HG02571 (cell line): ENCODE data around the gene MYOG.

Experiments
- ATAC-seq: cut with Tn5 transposase; IDR thresholded peaks from one replicate; pipeline ENCODE4 v1.9.1; 2021; ENCODE audit warnings: mild to moderate bottlenecking, moderate library complexity; ENCODE audit not compliant: unreplicated experiment

Gene MYOG

GRCh38 chr1:203073469-203073868 lies 12.3 kb downstream of the MYOG start:
- ATAC-seq: no peak

DNA sequence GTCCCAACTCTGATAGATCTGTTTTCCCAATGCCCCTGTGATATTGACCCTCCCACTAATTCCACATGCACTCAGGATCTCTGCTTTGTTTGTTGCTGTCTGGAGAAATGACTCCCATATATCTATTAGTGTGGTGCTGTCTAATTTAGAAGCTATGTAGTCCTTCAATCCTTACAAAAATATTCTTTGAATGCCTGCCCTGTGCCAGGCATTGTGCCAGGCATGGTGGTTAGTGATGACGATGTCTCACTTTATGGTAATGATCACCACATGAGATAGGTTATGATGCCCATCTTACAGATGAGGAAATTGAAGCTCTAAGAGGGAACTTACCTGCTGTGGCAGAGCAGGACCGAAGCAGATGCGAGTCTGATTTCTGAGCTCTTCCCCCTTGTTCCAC lies 12.9 kb downstream of the MYOG start:
- no peak for ATAC-seq

DNA sequence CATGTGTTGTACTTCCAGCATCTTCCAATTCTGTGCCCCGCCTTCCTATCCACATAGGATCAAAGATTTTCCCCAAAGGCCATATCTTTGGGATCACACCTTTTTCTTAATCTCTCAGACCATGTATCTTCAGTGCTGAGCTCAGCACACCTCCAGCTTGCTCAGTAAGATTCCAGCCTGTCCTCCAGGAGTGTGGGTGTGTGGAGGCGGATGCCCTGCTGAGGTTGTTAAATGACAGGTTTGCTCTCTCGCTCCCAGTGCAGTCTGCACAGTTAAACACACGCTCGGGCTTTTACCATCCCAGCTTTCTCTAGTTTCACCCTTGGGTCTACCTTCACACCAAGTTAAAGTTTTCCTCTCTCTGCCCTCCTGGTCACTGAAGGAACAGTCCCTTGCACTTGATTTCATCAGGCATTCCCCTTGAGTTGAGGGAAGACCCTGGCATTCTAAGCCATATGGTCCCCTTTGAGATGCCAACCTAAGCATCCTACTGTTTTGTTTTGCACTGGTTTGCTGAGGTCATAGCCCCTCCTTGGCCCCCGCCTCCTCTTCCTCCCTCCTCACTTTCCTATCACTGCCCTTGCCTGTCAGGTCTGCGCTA lies 13.7 kb downstream of the MYOG start:
- ATAC-seq: no peak

DNA sequence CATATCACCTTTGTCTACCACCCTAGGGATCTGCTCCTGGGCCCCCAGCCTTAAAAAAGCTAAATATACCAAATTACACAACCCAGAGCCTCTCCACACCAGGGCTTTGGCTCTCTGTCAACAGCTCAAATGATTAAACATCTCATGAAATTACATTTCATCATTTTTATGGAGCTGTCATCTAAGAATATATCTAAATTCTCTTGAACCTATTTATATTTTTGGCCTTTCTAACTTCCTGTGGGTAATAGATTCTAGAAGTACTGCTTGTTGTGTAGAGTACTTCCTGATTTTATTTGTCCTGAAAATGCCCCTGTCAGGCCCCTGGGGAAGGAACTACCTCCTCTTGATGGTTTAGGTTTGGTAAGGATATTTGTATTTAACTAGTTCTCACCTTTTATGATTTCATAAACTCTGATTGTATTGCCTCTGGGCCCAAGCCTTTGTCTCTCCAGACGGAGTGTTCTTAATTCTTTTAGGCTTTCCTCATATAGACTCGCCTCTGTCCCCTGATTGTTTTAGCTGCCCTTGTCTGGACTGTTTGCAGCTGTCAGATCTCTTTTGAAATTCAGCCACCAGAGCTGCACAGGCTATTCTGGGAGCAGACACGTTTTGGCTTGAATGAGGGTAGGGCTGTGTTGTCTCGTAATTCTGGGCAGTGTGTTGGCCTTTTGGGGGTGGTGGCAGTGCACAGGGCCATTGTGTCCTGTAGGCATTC lies 16.6 kb downstream of the MYOG start:
- no peak for ATAC-seq

DNA sequence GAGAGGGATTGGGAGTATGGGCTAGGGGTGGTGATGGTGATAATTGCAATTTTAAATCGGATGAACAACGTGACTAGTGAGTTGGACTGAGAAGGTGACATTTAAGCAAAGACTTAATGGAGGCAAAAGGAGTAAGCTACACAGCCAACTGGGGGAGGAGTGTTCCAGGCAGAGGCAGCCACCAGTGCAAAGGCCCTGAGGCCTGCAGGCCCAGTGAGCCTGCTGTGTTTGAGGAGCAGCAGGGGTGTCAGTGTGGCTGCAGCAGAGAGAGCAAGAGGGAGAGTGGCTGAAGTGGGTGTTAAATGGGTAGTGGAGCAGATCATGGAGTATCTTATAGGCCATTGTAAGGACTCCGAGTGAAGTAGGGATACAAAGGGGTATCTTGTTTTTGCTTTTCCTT lies 18.8 kb downstream of the MYOG start:
- ATAC-seq: no peak

DNA sequence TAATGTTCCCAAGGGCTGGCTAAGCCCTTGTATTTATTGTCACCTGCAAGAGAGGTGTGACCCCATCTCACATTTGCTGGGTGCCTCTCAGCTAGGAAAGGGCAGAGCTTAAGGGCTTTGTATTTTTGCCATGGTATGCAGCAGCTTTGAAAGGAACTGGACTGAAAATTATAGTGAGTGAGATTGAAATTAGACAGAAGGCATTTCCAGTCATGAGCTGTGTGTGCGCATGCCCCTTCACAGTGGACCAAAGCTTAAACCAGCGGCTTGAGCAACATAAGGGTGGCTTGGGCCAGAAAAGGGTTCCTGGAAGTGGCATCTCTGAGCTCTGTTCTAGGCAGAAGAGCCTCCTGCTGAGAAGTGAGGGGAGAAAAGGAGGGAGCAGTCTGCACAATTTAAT lies 19.8 kb downstream of the MYOG start:
- ATAC-seq: no peak

DNA sequence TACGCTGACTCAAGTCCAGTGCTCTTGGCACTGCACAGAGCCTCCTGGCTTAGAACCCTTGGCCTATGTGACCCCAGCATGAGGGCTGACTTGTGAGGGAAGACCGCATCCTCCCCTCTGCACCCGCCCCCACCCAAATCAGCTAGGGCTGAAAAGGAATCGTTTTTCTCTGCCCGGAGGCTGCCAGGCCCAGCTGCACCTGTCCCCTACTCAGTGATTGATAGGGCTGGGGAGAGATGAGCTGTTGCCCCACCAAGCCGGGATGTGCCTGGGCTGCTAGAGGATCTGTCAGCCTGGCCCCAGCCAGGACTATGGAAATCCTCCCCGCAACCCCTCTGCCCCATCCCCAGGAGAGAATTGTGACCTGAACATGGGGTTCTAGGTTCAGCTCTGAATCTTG lies 20.6 kb downstream of the MYOG start:
- ATAC-seq: no peak

DNA sequence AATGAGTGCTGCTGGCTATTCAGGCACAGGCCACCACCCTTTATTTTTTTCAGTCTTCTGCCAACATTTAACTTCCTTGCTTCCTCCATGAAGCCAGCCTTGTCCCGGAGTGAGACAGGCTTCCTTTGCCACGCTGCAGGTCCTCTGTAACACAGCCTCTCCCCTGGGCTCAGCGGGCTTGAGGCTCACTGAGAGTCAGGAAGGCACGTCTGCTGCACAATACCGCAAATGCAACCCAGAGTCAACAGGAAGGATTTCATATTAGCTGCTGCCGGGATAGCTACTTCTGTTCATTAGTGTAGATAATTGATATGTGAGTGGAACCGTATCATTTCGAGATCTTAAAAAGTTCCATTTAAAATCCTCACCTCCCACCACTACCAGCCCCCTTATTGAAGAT lies 22.5 kb downstream of the MYOG start:
- no peak for ATAC-seq

DNA sequence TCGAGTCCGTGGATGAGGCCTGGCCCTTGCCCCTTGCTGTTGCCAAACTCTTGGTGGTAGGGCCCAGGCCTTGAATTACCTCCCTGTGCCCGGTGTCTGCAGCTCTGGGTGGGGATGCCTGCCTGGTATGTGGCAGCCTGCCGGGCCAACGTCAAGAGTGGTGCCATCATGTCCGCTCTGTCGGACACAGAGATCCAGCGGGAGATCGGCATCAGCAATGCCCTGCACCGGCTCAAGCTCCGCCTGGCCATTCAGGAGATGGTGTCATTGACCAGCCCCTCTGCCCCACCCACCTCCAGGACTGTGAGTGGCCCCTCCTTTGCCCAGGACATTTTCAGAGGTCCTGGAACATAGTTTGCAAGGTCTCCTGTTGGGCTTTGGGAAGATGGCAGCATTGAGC lies 25.7 kb downstream of the MYOG start:
- ATAC-seq: no peak

DNA sequence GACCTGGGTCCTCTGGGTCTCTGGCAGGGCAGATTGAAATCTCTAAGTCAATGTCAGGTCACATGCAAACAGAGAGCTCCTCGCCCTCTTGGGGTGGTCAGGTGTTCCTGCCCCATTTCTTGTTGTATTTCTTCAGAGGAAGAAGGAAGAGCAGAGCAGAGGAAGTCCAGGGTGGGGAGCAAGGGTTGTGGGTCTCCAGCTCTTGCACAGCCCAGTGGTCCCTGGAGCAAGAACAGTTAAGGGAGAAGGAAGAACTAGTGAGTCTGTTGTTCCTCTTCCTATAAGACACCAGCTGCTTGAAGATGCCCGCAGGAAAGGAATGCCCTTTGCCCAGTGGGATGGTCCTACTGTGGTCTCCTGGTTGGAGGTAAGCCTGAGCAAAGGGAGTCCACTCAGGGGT lies 26.3 kb downstream of the MYOG start:
- no peak for ATAC-seq

DNA sequence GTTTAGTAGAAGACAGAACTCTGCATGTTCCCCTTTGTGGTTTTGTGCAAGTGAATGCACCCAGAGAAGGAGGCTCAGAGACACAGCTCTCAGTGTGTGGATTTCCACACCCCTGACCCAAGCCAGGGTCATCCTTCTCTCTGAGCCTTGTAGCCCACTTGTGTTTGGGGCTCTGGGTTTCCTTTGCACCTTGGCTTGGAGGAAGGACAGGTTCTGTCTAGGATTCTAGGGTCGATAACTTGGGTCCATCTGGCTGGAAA lies 27.2 kb downstream of the MYOG start:
- ATAC-seq: no peak

DNA sequence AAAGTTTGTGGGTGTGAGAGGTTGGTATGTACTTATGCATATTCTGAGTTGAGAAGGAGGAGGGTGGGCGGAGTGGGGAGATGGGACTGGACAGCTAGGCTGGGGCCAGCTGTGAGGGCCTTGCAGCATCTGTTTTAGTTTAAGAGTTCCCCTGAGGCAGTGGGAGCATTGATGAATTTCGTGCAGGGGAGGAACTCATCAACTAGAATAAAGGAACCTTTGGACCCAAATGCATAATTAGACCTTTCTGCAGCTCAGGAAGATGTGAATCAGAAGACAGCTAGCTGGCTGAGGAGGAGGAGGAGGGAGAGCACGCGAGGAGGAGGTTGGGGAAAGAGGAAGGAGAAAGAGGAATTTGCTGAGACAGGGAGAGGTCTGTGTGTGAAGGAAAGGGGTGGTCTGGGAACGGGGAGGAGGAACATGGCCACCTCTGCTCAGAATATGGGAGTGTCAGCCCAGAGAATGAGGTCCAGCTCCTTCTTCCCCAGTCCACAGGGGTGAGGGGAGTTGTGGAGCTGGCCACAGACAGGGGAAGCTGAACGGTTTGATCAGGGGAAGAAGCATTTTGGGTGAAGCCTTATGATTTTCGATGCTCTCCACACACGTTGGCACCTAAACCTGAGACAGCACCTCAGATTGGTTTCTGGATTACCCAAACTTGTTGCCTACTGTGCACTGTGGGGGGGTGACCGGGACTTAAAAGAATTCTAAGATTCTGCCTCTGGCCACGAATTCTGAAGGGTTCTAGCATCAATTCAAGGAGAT lies 27.7 kb downstream of the MYOG start:
- ATAC-seq: no peak

- ATAC-seq: no peak
Measured at GRCh38 chr1:203056516-203056915, 29.3 kb downstream of the MYOG start.

GRCh38 chr1:203056012-203056411 lies 29.8 kb downstream of the MYOG start:
- no peak for ATAC-seq

DNA sequence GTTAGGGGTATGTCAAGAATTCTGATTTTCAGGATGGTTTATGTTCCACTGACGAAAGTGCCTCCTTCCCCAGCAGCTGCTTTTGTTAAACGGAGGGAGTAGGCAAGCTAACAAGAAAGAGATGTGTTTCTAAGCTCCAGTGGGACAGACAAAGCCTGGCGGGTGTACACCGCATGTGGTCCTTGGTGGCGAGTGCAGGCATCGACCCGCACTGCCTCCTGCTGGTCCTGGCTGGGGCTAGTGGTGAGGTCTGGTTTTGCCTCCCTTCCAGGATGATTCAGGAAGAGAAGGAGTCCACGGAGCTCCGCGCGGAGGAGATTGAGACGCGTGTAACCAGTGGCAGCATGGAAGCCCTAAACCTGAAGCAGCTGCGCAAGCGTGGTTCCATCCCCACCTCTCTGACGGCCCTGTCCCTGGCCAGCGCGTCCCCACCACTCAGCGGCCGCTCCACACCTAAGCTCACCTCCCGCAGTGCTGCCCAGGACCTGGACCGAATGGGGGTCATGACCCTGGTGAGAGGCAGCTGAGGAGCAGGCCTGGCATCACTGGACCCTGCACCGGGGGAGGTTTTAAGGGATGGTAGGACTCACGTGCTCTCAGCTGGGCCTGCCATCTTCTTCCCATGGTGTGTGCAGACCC lies 30.5 kb downstream of the MYOG start:
- ATAC-seq: no peak

DNA sequence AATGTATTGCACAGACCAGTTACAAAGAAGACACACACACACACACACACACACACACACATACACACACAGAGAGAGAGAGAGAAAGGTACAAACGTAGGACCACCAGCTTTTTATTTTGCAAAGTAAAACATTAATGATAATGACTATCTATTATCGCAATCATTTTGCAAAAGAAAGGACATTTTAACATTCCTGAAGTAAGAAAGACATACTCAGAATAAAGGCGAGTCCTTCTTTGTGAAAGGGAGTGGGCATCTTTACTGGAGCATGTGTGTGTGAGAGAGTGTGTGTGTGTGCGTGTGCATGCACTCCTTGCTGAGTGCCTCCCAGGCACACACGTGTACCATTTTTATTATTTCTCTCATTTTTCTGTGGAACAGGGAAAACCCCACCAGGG lies 31.2 kb downstream of the MYOG start:
- no peak for ATAC-seq

GRCh38 chr1:203054184-203054583 lies 31.6 kb downstream of the MYOG start:
- no peak for ATAC-seq

GRCh38 chr1:203052601-203053000 lies 33.2 kb downstream of the MYOG start:
- no peak for ATAC-seq

- no peak for ATAC-seq
Measured at GRCh38 chr1:203051841-203052324, 33.9 kb downstream of the MYOG start.

GRCh38 chr1:203050826-203051225 lies 35.0 kb downstream of the MYOG start:
- no peak for ATAC-seq

DNA sequence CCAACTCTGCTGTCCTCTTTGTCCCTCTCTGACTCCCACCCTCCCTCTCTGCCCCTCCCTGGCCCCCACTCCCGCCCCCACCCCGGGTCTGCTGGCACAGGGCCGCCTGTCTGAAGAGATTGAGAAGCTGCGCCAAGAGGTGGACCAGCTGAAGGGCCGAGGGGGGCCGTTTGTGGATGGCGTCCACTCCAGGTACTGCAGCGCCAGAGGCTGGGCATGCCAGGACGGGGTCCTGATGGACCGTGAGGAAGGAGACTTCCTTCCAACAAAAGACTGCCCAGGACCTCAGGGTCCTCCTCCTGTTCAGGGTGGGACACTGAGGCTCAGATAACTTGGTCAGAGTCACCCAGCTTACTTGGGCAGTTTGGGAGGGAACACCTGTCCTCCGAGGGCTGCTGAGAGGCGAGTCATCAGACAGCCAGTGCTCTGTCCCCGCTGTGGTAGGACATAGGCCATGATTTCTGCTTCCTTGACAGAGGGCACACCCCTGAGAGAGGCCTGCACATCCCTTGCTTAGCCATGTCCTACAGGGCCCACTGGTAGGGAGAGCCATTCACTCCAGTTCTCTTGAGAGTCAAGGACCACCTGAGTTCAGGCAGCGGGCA lies 36.1 kb downstream of the MYOG start:
- ATAC-seq: no peak
